Cardiac fibroblast (primary cell): ENCODE measurements around the gene MTR.

Source experiments
- DNase-seq, 2 donors: peaks; one replicate each; pipeline versions ENCODE4 v3.0.0 to v3.0.0-alpha.2; 2010; ENCODE audit warnings: low read depth in 2 of 2
- H3K4me3 ChIP-seq, 2 donors: replicated peaks in 1 of 2; 1 replicate in 1 of 2; 2 replicates in 1 of 2; pipeline ENCODE4 v1.5.1; 2011; ENCODE audit warnings: low read depth in 2 of 2, low read length in 2 of 2, mild to moderate bottlenecking in 2 of 2, moderate library complexity in 1 of 2
- CTCF ChIP-seq: IDR thresholded peaks from one replicate; pipeline ENCODE4 v1.5.1; 2011; ENCODE audit warnings: low read depth, mild to moderate bottlenecking, low read length, inconsistent platforms

Gene MTR

GRCh38 chr1:236795757-236796667, 920 bp downstream of the MTR start:
- peak; percentile 63 to 67 for DNase-seq
- H3K4me3 ChIP-seq: peak overlapping the region; percentile 91 to 92
- no peak for TF ChIP-seq CTCF

- no peak for TF ChIP-seq CTCF
- no peak overlapping the region for H3K4me3 ChIP-seq
- no peak for DNase-seq
Measured at GRCh38 chr1:236799001-236799400, 3.9 kb downstream of the MTR start.

GRCh38 chr1:236800002-236800620, 5.0 kb downstream of the MTR start:
- peak; percentile 2 to 24 for DNase-seq
- no peak overlapping the region for H3K4me3 ChIP-seq
- TF ChIP-seq CTCF: no peak

GRCh38 chr1:236800623-236801022, 5.5 kb downstream of the MTR start:
- H3K4me3 ChIP-seq: no peak overlapping the region
- no peak for DNase-seq
- TF ChIP-seq CTCF: no peak

GRCh38 chr1:236802264-236802663, 7.2 kb downstream of the MTR start:
- TF ChIP-seq CTCF: no peak
- no peak for DNase-seq
- no peak overlapping the region for H3K4me3 ChIP-seq

GRCh38 chr1:236806634-236807033, 11.5 kb downstream of the MTR start:
- no peak for DNase-seq
- no peak overlapping the region for H3K4me3 ChIP-seq
- TF ChIP-seq CTCF: no peak
